D721Med (cell line): ENCODE data around the gene PTH2R.
A peak's percentile ranks its signal among the peaks of the same experiment; 100 is the strongest.
"Not testable (repeated sequence)": the region's sequence is repeated elsewhere in the genome, so short reads cannot be mapped to it uniquely, and the experiment has no call there.

Experiments used
- DNase-seq: peaks from one replicate; pipeline ENCODE4 v3.0.0; 2011; ENCODE audit warnings: low spot score; ENCODE audit not compliant: insufficient read length
- FAIRE-seq: peaks from 2 replicates; lab custom pipeline; 2011; peaks lifted over from hg19 to GRCh38; lab: Jason Lieb, UNC
- TF ChIP-seq, protein P1 (sequence below): IDR thresholded peaks from 2 replicates; pipeline ENCODE4 v1.5.1; 2012; ENCODE audit warnings: mild to moderate bottlenecking, control low read depth; ENCODE audit not compliant: insufficient read depth; ENCODE audit errors: missing control alignments

The PTH2R gene

DNA sequence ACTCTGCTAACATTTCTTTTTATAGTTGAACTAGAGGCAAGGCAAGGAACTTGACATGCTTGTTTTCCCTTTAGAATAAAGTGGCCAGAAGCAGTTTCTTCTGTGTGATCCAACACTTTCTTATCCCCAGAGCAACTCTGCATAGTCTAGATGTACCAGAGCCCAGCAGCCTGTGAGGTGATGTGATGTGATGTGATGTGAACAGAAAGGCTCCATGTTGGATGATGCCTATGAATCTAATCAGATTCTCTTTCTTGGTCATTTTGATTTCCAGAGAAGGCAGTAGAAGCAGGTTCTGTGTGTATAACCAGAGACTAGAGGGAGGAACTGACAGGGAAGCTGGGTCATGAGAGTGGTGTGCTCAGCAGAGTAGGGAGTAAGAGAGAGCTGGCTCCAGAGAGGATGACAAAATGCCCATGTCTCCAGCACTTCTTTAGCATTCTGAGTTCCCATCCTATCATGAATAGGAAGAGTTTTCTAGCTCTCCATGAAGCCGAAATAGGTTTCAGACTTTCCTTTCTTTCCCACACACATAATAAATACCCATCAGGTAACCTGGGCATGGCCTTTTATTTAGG lies 31.0 kb upstream of the PTH2R start:
- DNase-seq (no peak), FAIRE-seq (no peak)
- TF ChIP-seq, protein P1, sequence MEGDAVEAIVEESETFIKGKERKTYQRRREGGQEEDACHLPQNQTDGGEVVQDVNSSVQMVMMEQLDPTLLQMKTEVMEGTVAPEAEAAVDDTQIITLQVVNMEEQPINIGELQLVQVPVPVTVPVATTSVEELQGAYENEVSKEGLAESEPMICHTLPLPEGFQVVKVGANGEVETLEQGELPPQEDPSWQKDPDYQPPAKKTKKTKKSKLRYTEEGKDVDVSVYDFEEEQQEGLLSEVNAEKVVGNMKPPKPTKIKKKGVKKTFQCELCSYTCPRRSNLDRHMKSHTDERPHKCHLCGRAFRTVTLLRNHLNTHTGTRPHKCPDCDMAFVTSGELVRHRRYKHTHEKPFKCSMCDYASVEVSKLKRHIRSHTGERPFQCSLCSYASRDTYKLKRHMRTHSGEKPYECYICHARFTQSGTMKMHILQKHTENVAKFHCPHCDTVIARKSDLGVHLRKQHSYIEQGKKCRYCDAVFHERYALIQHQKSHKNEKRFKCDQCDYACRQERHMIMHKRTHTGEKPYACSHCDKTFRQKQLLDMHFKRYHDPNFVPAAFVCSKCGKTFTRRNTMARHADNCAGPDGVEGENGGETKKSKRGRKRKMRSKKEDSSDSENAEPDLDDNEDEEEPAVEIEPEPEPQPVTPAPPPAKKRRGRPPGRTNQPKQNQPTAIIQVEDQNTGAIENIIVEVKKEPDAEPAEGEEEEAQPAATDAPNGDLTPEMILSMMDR = no peak

DNA sequence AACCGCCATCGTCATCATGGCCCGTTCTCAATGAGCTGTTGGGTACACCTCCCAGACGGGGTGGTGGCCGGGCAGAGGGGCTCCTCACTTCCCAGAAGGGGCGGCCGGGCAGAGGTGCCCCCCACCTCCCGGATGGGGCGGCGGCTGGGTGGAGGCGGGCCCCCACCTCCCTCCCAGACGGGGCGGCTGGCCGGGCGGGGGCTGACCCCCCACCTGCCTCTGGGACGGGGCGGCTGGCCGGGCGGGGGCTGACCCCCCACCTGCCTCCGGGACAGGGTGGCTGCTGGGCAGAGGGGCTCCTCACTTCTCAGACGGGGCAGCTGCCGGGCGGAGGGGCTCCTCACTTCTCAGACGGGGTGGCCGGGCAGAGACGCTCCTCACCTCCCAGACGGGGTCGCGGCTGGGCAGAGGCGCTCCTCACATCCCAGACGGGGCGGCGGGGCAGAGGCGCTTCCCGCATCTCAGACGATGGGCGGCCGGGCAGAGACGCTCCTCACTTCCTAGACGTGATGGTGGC lies 29.2 kb upstream of the PTH2R start:
- not testable (repeated sequence) for DNase-seq, FAIRE-seq

GRCh38 chr2:208379192-208379591 lies 27.4 kb upstream of the PTH2R start:
- FAIRE-seq (no peak), DNase-seq (no peak)

DNA sequence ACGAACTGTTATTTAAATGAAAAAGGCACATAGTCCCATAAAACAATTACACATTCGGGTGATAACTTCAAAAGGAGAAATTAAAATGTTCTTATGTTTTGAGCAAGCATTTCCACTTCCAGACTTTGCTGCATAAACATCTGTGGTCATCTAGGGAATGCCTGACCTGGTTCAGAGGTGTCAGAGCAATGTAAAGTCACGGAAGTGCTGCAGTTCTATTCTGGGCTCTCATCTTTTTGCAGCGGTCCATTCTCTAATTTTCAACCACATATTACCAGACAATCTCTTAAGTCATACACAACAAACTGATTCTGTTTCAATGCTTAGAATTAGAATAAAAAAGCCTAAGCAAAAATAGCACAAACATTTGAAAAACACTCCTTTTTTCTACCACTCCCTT lies 22.0 kb upstream of the PTH2R start:
- TF ChIP-seq, protein P1 = no peak
- FAIRE-seq (no peak), DNase-seq (no peak)

More at GRCh38 chr2:208379192-208379591, 27.4 kb upstream of the PTH2R start:
- TF ChIP-seq, protein P1 = no peak

GRCh38 chr2:208386541-208386940 lies 20.1 kb upstream of the PTH2R start:
- TF ChIP-seq, protein P1 = no peak
- FAIRE-seq = peak; percentile 88
- DNase-seq = no peak

DNA sequence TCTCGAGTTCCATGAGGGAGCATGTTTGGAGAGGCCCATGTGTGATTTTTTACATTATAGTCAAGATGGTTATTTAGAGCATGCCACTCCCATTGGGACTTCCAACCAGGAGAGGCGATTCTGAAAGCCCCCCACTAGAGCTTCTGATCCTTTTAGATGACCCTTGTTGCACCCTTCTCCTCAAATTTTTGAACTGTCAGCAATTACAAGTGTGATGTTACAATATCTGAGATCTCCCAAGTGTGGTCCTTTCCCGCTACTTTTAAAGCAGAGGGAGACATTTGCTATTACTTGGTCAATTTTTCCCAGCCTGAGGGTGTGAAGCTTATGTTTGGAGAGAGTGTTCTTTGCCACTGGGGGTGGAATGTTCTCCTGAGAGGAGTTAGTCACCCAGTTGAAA lies 16.7 kb upstream of the PTH2R start:
- FAIRE-seq (no peak), DNase-seq (no peak)
- TF ChIP-seq, protein P1 = no peak

DNA sequence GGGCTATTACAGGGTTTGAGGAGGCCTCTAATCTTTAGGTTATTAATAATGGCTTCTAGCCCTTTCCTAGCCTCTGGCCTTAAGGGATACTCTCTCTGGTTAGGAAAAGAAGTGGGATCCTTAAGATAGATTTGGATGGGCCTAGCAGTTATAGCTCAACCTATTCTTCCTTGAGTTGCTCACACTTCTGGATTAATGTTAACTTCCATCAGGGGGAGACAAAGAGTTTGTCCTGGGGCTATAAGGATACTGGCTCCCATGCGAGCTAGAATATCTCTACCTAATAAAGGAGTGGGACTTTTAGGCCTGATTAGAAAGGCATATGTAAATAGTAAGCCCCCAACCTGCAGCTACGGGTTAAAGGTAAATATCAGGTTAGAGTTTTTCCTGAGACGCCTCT lies 14.3 kb upstream of the PTH2R start:
- TF ChIP-seq, protein P1 = no peak
- DNase-seq (no peak), FAIRE-seq (no peak)

DNA sequence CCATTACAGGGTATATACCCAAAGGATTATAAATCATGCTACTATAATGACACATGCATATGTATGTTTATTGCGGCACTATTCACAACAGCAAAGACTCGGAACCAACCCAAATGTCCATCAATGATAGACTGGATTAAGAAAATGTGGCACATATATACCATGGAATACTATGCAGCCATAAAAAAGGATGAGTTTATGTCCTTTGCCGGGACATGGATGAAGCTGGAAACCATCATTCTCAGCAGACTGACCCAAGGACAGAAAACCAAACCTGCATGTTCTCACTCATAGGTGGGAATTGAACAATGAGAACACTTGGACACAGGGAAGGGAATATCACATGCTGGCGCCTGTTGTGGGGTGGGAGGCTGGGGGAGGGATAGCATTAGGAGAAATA lies 9.8 kb upstream of the PTH2R start:
- not testable (repeated sequence) for DNase-seq, FAIRE-seq
